Left forelimb (tissue), 1 donor: Measurements from ENCODE around the gene L3HYPDH.

Source experiments
- DNase-seq: peaks from one replicate; pipeline ENCODE4 v3.0.0-alpha.2; 2018; ENCODE audit warnings: low spot score

Gene L3HYPDH

DNA sequence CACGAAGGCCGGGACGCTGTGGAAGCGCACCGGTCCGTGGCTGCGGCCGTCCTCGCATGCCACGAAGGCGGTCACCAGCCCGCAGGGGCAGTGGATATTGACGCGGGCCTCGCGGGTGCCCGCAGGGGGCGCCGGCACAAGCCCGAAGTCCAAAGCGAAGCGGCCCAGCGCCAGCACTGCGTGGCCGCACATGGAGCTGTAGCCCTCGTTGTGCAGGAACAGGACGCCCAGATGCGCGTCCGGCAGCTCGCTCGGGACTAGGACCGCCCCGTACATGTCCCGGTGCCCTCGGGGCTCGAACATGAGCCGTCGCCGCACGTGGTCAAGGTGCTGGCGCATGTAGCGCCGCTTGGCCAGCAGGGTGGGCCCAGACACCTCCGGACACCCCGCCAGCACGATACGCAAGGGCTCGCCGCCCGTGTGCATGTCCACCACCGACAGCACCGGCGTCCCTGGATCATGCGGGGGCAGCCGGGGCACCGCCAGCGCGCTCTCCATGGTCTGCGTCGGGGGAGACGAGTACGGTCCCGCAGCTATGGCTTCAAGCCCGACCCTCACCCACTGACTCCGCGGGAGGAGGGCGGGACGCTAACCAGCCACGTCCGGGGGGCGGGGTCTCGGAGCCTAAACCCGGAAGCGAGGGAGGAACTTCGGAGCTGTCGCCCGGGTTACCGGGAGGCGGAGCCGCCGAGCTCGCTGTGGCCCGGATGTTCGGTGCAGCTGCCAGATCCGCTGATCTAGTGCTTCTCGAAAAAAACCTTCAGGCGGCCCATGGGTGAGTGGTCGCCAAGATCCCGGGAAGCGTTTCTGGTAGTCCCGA is at the start of gene L3HYPDH, which contains the start of gene JKAMP:
Gene L3HYPDH, minus strand, starts transcription at position 590 of the 820 bp plus-strand sequence. Its CDS starts 92 bp downstream, at position 498.
Gene JKAMP, plus strand, starts transcription at position 699 of the 820 bp plus-strand sequence. Its CDS starts 73 bp downstream, at position 772.
- peak; percentile 98 for DNase-seq

GRCh38 chr14:59532419-59532818 is 48.2 kb upstream of the L3HYPDH start:
- no peak for DNase-seq

DNA sequence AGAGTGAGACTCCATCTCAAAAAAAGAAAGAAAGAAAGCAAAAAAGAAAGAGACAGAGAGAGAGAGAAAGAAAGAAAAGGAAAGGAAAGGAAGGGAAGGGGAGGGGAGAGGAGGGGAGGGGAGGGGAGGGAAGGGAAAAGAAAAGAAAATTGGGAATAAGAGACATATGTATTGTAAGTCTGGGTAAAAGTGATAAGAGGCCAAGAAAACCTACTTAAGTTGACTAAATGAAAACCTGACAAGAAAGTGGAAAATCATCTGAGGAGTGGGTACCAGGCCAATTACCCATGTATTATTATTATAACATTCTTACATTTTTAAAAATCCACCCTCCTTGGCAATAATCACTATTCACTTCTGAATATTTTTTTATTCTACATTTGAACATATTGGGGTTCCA is 46.1 kb upstream of the L3HYPDH start:
- no peak for DNase-seq

DNA sequence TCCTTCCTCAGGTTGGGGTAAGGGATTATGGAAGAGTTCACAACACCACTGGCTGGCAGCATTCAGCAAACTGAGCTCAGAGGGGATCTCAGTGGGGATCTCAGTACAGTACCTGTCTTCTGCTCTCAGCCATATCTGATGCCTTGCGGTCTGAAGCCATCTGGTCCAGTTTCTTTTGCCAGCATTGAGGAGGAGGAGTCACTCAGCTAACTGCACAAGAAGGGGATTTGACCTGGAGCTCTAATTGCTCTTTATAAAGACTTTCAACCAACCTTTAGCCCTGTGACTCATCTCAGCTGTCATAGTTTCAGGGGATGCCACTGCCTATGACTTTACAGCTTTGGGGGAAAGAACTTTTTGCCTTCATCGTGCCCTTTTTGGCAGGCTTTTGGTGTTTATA is 45.0 kb upstream of the L3HYPDH start:
- DNase-seq: no peak

- no peak for DNase-seq
Observed at GRCh38 chr14:59520224-59520623, 36.0 kb upstream of the L3HYPDH start.

DNA sequence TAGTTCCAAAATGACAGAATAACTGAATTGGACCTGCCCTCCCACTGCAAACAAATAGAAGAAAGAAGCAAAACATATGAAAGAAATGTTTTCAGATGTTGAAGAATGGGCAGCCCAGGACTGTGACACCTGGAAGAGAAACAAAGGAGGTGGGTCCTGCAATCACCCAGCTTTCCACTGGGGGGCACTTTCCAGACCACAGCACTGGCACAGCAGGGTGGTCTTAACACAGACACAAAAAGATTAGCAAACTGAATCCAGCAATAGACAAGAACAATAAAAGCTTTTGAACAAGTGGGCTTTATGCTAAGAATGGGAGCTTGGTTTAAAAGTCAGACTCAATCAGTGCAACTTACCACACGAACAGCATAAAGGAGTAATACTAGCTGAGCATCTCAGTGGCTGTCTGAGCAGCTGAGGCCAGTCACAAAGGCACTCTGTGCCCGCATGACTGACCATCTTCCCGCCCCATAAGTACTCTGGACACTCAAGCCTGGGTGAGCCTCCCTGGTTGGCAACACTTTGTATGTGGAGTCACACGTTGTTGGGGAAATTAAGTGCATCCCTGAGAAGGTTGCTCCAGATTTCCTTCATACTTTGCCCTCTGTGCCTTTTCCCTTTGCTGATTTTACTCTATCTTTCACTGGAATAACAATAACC is 27.8 kb upstream of the L3HYPDH start:
- DNase-seq: no peak

GRCh38 chr14:59510966-59511365 is 26.8 kb upstream of the L3HYPDH start:
- no peak for DNase-seq

- DNase-seq: no peak
Observed at GRCh38 chr14:59510001-59510400, 25.8 kb upstream of the L3HYPDH start.

DNA sequence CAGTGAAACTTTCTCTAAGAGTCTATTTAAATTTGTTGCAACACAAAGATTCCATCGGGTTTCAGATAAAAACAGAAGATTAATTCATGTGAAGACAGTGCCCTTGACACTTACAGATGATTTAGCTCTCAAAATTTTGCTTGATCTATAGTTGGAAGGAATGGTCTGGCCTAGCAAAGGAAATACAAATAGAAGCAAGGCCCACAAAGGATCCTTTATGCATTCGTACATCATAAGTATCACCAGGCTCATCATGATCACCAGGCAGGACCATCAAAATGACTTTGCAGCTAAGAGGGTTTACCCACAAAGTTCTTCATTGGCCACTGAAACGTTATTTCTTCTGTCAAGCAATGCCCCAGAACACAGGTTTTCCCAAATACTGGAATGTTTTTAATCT is 24.9 kb upstream of the L3HYPDH start:
- no peak for DNase-seq

DNA sequence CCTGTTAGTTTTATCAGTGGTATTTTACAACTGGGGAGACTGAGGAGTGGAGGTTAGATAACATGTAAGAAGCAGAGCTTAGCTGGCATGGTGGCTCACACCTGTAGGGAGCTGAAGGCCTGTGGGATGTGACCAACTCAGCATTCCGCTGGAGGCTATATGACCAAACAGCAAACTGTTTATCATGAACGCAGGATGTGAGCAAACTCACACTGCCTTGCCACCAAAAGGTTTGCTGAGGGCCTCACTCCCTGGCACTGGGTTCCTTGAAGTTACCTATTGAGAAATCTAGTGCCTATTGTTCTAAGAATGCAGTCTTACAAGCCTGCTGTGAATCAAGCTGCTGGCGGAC is 23.5 kb upstream of the L3HYPDH start:
- DNase-seq: no peak

- no peak for DNase-seq
Observed at GRCh38 chr14:59507063-59507751, 23.0 kb upstream of the L3HYPDH start.

GRCh38 chr14:59503256-59503655 is 19.0 kb upstream of the L3HYPDH start:
- no peak for DNase-seq

GRCh38 chr14:59500732-59501131 is 16.5 kb upstream of the L3HYPDH start:
- DNase-seq: no peak

- DNase-seq: no peak
Observed at GRCh38 chr14:59492384-59492783, 8.2 kb upstream of the L3HYPDH start.

- DNase-seq: no peak
Observed at GRCh38 chr14:59490756-59491155, 6.5 kb upstream of the L3HYPDH start.

- no peak for DNase-seq
Observed at GRCh38 chr14:59484639-59485175, 499 bp upstream of the L3HYPDH start.

DNA sequence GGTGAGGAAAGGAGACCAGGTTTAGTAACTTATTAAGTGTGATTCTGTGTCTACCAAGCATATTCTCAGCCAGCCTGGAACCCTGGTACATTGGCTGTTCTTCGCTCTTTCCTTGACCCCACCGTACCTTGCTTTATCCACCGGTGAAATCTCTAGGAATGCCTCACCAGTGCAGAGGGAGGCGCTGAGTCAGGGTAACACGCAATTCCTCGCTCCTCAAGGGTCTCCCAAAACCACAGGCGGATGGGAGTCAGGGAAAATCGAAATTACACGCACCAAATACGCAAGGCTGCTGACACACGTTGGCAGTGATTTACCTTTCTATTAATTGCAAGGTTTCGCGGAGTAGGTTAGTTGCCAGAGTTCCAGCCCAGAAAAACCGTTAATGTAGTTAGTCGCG is 845 bp downstream of the L3HYPDH start:
- DNase-seq: peak; percentile 67

DNA sequence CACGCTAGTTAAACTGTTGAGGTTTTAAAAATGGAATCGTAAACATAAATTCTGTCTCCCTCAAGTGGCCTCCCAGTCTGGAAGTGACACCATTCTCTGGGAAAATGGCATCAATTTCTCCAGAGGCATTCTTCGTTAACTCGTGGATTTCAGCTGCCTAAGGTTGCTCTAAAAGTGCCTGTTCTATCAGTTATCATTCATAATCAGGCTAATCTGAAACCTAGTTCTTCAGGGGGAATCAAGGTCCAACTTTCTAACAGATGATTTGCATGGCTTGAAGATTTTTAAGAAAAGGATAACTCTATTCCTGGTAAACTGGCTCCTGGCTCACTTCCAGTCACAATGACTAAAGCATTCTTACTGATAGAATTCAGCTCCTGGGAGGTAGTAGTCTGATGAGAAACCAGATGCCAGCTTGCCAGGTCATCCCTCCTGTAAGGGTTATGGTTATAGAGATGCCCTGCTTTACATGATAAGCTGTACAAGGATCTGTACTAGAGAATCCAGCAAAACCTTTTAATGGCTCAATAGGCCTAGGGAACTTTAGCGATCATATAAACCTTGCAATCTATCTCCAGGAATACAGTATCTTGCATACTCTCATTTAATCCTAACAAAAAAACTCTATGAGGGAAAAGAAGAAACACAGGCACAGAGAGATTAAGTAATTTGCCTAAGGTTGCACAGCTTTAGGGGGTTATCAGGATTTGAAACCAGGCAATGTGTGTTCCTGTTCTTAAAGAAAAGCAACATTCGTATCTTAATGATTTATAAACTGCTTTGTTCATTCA is 1.5 kb downstream of the L3HYPDH start:
- no peak for DNase-seq

- DNase-seq: no peak
Observed at GRCh38 chr14:59481871-59482540, 2.2 kb downstream of the L3HYPDH start.

GRCh38 chr14:59481407-59481806 is 2.8 kb downstream of the L3HYPDH start:
- no peak for DNase-seq

GRCh38 chr14:59480166-59480565 is 4.0 kb downstream of the L3HYPDH start:
- no peak for DNase-seq
